Measurements from ENCODE around the gene MAGEC2.

The MAGEC2 gene

GRCh38 chrX:142238536-142238935, 33.4 kb upstream of the MAGEC2 start:
- TF ChIP-seq, protein P1, sequence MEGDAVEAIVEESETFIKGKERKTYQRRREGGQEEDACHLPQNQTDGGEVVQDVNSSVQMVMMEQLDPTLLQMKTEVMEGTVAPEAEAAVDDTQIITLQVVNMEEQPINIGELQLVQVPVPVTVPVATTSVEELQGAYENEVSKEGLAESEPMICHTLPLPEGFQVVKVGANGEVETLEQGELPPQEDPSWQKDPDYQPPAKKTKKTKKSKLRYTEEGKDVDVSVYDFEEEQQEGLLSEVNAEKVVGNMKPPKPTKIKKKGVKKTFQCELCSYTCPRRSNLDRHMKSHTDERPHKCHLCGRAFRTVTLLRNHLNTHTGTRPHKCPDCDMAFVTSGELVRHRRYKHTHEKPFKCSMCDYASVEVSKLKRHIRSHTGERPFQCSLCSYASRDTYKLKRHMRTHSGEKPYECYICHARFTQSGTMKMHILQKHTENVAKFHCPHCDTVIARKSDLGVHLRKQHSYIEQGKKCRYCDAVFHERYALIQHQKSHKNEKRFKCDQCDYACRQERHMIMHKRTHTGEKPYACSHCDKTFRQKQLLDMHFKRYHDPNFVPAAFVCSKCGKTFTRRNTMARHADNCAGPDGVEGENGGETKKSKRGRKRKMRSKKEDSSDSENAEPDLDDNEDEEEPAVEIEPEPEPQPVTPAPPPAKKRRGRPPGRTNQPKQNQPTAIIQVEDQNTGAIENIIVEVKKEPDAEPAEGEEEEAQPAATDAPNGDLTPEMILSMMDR (conservative IDR thresholded peaks at IDR 0.05; ENCODE audit: low read depth, low read length) = no peak
- no peak overlapping the region for H3K4me3 ChIP-seq (ENCODE audit: low read depth, low read length)
- DNase-seq (ENCODE audit: low read depth) = no peak

DNA sequence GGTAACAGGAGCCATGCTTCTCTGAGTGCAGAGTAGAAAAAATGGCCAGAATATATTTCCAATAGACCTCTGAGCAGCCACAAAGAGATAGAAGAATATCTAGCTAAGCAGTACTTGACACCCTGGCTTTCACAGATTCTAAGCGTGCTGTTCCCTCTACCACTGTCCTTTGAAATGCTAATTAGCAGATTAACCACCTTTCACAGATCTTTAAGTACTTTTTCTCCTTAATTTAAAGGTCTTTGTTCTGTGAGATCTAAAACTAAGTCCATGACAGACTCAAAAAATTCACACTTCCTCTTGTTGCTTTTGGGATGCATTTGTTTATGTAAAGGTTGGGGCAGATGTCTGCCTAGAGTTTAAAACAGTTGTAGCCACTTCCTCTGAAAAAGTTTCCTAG, 28.3 kb upstream of the MAGEC2 start:
- no peak for DNase-seq (ENCODE audit: low read depth)
- no peak overlapping the region for H3K4me3 ChIP-seq (ENCODE audit: low read depth, low read length)
- TF ChIP-seq, protein P1 (conservative IDR thresholded peaks at IDR 0.05; ENCODE audit: low read depth, low read length) = no peak

- no peak overlapping the region for H3K4me3 ChIP-seq (ENCODE audit: low read depth, low read length)
- TF ChIP-seq, protein P1 (conservative IDR thresholded peaks at IDR 0.05; ENCODE audit: low read depth, low read length) = no peak
- no peak for DNase-seq (ENCODE audit: low read depth)
Measured at GRCh38 chrX:142214081-142214480, 9.0 kb upstream of the MAGEC2 start.

GRCh38 chrX:142201113-142201512, 4.0 kb downstream of the MAGEC2 start:
- no peak overlapping the region for H3K4me3 ChIP-seq (ENCODE audit: low read depth, low read length)
- TF ChIP-seq, protein P1 (conservative IDR thresholded peaks at IDR 0.05; ENCODE audit: low read depth, low read length) = no peak
- no peak for DNase-seq (ENCODE audit: low read depth)

GRCh38 chrX:142186103-142186502, 19.0 kb downstream of the MAGEC2 start:
- no peak overlapping the region for H3K4me3 ChIP-seq (ENCODE audit: low read depth, low read length)
- no peak for DNase-seq (ENCODE audit: low read depth)
- TF ChIP-seq, protein P1 (conservative IDR thresholded peaks at IDR 0.05; ENCODE audit: low read depth, low read length) = no peak

DNA sequence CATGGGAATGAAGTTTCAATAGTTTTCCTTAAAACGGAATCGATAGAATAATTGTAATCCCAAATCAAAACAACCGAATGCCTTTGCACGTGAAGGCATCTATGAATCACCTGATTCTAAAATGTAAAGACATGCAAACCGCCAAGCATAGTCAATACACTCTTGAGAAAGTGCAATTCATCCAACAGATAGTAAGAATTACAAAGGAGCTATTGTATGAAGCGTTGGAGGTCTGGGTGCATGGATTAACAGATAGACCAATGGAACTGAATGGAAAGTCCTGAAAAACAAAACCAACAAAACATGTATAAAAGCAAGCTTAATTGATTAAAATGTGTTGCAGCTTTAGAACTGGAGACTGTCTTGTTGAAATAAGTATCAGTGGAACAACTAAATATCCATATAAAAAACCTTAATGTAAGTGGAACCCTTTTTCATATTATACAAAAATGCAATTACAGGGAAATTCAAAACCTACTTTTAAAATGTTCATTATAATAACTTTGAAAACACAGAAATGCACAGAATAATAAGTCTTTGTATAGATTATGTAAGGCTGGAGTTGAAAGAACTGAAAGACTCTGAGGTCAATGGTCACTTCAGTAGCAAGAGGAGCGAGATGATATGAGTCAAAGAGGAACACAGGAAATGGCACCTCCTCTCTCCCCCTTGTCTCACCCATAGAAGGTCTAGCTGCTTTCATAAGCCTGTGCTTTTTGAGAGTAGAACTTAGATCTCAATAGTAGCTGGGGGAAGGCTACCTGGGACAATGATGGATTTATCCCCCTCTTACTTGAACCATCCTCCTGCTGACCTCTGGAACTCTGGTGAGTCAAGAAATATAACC, 20.1 kb downstream of the MAGEC2 start:
- no peak overlapping the region for H3K4me3 ChIP-seq (ENCODE audit: low read depth, low read length)
- TF ChIP-seq, protein P1 (conservative IDR thresholded peaks at IDR 0.05; ENCODE audit: low read depth, low read length) = no peak
- DNase-seq (ENCODE audit: low read depth) = no peak

DNA sequence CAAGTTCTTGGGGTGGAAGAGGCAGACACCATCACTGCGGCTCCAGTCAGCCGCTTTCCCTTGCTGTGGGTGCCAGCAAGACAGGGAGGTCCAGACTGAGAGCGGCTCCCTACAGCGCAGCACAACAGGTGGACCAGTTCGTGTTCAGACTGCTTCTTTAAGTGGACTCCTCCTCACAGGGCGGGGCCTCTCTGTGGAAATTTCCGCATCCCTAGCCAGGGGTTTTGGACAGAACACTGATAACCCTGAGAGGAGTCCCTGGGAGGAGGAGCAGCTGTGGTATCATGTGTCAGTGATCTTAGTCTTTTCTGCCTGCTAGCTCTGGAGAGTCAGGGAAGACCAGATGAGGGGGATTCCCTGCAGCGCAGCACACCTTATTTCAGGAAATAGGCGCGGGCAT, 48.5 kb downstream of the MAGEC2 start:
- no peak for DNase-seq (ENCODE audit: low read depth)
- TF ChIP-seq, protein P1 (conservative IDR thresholded peaks at IDR 0.05; ENCODE audit: low read depth, low read length) = no peak

More for the DNA sequence above, 48.5 kb downstream of the MAGEC2 start:
- no peak overlapping the region for H3K4me3 ChIP-seq (ENCODE audit: low read depth, low read length)

Measured in choroid plexus epithelial cell (primary cell).